ENCODE data around the gene NPM1.
A peak's percentile ranks its signal among the peaks of the same experiment; 100 is the strongest.
"Not testable (repeated sequence)": the region's sequence is repeated elsewhere in the genome, so short reads cannot be mapped to it uniquely, and the experiment has no call there.

Gene NPM1

GRCh38 chr5:171397190-171397589 is 9.5 kb downstream of the NPM1 start:
- TF ChIP-seq CTCF (IDR thresholded peaks at IDR 0.05; ENCODE audit: low read depth, low read length) = no peak
- DNase-seq (ENCODE audit: extremely low read depth, low read depth) = no peak

GRCh38 chr5:171397599-171397998 is 9.9 kb downstream of the NPM1 start:
- no peak for TF ChIP-seq CTCF (IDR thresholded peaks at IDR 0.05; ENCODE audit: low read depth, low read length)
- DNase-seq (ENCODE audit: extremely low read depth, low read depth) = no peak

GRCh38 chr5:171398660-171399059 is 11.0 kb downstream of the NPM1 start:
- not testable (repeated sequence) for DNase-seq (ENCODE audit: extremely low read depth, low read depth)

- no peak for TF ChIP-seq CTCF (IDR thresholded peaks at IDR 0.05; ENCODE audit: low read depth, low read length)
- no peak for DNase-seq (ENCODE audit: extremely low read depth, low read depth)
Measured at GRCh38 chr5:171400169-171400568, 12.5 kb downstream of the NPM1 start.

- TF ChIP-seq CTCF (IDR thresholded peaks at IDR 0.05; ENCODE audit: low read depth, low read length) = no peak
- DNase-seq (ENCODE audit: extremely low read depth, low read depth) = no peak
Measured at GRCh38 chr5:171401167-171401947, 13.7 kb downstream of the NPM1 start.

GRCh38 chr5:171402751-171403150 is 15.1 kb downstream of the NPM1 start:
- not testable (repeated sequence) for DNase-seq (ENCODE audit: extremely low read depth, low read depth)

- TF ChIP-seq CTCF (IDR thresholded peaks at IDR 0.05; ENCODE audit: low read depth, low read length) = peak; percentile 47
- DNase-seq (ENCODE audit: extremely low read depth, low read depth) = no peak
Measured at GRCh38 chr5:171405615-171406014, 18.0 kb downstream of the NPM1 start.

- TF ChIP-seq CTCF (IDR thresholded peaks at IDR 0.05; ENCODE audit: low read depth, low read length) = no peak
- no peak for DNase-seq (ENCODE audit: extremely low read depth, low read depth)
Measured at GRCh38 chr5:171407234-171407633, 19.6 kb downstream of the NPM1 start.

All from AG09319 (cell line).